Stimulated activated CD8-positive, alpha-beta memory T cell treated with anti-CD3 and anti-CD28 coated beads, Interleukin-15, amount 100 ng/mL, for 48 hours (primary cell): ENCODE results near the gene TMEM61.

Experiments
- DNase-seq, 2 donors: peaks; one replicate each; pipeline ENCODE4 v3.0.0-alpha.2; 2020; ENCODE audit warnings: low read depth in 2 of 2

TMEM61 gene

DNA sequence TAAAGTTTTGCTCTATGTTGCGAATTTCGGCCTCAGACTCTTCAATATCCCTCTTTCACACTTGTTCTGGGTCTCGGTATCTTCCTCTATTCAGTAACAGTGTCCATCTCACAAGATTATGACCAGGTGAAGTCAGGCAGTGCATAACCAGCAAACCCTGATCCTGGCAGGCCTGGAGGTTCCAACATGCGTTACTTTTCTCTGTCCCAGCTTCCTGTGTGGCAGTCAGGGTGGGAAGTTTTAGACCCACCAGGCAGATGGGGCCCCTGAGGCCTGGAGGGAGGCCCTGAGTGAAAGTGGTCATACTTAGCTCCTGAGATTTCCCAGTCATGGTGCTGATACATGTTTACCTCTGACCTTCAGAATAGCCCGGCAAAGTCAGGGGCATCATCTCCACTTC, 5.1 kb downstream of the TMEM61 start:
- no peak for DNase-seq

GRCh38 chr1:54986025-54986424, 5.6 kb downstream of the TMEM61 start:
- DNase-seq, result no peak

DNA sequence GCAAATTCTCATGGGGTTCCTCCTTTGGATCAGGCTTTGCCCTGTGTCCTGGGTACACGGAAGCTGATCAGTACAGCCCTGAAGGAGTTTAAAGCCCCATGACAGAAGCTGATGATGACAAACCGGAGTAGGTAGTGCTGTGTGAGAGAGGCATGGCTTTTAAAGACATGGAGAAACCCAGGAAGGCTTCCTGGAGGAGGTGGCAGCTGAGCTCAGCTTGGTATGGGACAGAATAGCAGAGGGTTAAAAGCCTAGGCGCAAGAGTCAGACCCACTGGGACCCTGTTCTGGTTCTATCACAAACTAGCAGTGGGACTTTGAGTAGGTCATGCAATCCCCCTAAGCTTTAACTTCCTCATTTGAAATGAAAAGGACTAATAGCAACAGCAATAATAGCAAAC, 6.1 kb downstream of the TMEM61 start:
- DNase-seq, result no peak

GRCh38 chr1:54987427-54987826, 7.0 kb downstream of the TMEM61 start:
- no peak for DNase-seq

DNA sequence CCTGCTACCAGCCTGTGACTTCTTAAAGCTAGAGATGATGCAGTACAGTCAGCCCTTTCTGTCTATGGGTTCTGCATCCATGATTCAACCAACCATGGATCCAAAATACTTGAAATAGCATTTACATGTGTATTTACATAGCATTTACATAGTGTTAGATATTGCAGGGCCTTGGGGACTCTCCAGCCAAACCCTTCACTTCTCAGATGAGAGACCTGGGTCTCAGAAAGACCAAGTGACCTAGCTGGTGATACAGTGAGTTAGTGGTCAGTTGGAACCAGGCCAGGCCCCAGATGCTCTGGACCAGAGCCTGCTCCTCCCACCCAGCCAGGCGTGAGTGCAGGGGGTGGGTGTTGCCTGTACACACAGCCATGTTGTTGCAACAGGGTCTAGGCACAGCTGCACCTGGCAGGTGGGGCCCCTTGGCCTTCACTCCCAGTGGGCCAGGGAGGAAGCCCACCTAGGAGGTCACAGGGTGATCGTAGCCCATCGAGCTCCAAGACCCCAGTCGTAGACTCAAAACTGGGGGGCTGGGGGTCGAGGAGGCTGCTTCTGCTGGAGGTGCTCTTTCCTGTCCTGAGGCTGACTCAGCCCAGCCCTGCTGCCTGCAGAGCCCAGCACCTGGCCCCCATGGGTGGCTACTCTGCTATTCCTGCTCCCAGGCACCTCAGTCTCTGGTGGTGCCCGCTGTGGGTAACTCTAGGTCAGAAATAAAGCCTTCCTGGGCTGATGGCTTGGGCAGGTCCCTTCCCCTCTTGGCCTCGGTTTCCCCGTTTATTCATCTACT, 7.7 kb downstream of the TMEM61 start:
- no peak for DNase-seq

GRCh38 chr1:54988975-54989374, 8.5 kb downstream of the TMEM61 start:
- DNase-seq, result no peak

- no peak for DNase-seq
These were observed 9.0 kb downstream of the TMEM61 start for GRCh38 chr1:54989473-54989872.

DNA sequence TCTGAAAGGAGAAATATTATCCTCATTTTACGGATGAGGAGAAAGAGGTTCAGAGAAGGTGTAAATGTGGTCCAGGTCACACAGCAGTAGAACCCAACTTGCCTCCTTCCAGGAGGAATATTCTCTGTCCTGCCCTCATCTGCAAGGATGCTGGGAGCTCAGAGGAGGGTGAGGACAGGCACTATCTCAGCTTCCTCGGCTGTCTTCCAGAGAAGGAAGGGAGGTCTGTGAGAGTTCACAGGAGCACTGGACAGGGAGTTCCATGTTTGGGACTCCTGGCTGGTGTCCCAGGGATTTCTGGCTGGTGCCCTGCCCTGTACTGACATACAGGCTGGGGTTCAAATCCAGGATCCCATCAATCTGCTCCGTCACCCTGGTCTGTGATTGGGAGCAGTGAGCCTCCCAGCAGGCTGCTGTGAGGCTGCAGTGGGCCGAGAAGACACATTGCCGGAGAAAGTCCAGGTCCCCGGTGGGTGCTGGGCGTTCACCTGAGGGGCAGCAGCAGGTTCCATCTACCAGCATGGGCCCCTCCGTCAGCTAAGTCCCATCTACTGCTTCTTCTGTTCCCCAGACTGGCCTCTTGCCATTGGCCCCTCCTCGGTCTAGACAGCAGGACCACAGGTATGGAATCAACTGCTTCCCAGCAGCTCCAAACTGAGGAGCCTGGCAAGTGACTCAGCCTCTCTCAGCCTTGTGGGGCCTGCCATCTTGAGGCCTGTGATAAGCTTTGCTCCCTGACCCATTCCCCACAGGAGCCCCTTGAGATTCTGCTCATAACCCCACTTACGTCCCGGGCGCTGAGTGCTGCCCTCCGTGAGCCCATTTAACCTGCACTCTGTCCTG, 9.8 kb downstream of the TMEM61 start:
- no peak for DNase-seq

- DNase-seq, result no peak
These were observed 10.5 kb downstream of the TMEM61 start for GRCh38 chr1:54990916-54991315.

DNA sequence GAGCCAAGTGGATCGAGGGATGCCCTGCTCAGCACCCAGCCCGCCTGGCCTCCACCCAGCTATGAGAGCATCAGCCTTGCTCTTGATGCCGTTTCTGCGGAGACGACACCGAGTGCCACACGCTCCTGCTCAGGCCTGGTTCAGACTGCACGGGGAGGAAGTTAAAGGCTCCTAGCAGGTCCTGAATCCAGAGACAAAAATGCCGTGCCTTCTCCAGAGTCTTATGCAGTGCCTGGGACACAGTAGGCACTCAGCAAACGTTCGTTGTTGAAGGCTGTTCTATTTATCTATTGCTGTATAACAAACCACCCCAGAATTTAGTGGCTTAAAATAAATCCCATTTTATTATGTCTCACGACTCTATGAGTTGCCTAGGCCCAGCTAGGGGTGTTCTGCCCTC, 11.5 kb downstream of the TMEM61 start:
- DNase-seq, result no peak

GRCh38 chr1:54993140-54993539, 12.7 kb downstream of the TMEM61 start:
- no peak for DNase-seq

DNA sequence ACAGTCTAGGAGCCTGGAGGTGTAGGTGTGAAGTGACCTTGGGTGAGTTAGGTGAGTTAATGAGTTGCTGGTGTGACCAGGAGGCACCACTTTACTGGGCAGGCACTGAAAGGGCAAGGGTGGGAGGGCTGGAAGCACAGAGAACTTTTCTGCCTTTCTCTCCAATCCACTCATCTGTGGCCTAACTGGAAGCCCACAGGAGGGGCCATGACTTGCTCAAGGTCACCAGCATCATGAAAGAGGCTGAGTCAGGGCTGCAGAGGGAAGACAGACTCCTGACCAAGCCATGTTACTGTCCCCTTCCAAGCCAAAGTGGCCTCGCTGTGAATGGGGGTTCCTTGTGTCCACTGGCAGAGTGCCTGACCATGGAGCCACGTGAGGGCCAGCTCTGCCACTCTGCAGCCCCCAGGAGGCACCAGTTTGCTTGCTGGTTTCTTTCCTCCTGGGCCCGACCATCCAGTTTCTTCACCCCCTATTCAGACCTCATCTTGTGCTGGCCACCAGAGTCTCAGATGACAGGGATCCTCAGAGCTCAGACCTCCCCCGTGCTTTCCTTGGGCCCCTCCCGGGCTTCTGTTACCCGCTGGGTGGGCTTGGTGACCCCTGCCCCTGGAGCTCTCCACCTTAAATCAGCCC, 14.0 kb downstream of the TMEM61 start:
- no peak for DNase-seq

GRCh38 chr1:54995013-54995760, 14.8 kb downstream of the TMEM61 start:
- DNase-seq, result no peak

DNA sequence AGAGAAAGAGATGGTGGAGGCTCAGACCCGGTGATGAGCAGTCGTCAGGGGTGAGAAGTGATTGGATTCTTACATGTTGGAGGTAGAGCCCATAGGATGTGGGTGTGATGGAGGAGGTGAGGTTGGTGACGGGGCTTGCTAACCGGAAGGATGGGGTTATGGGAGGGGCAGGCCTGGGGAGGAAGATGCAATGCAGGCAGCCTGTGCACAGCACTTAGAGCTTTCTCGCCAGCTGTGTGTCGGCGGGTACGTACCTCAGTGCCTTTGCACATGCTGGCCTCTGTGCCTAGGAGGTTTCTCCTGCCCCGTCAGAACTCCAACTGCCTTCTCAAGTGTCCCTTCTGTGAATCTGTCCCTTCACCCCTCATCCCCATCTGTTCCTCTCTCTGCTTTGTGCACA, 15.4 kb downstream of the TMEM61 start:
- peak in 1 of 2 donors; percentile 11 for DNase-seq

DNA sequence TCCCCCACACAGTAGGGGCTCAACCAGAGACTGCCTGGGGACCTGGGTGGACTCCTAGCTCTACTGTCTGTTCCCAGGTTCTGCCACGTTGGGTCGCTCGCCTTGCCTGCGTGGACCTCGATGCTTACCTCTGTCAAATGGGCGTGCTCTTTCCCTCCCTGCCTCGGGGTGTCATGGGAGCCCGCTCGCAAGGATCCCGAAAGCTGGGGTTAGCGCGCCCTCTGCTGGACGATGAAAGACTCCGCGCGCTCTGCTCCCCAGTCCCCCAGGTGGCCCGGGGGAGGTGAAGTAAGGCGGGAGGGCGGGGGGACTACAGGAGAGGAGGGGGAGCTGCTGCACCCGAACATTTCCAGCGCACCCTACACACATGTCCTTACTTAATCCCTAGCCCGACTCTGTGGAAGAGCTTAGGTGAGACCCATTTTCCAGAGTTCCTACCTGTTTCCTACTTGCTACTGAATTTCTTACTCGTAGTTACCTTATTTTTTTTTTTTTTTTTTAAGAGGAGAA, 16.0 kb downstream of the TMEM61 start:
- DNase-seq, result peak; percentile 62 to 73

DNA sequence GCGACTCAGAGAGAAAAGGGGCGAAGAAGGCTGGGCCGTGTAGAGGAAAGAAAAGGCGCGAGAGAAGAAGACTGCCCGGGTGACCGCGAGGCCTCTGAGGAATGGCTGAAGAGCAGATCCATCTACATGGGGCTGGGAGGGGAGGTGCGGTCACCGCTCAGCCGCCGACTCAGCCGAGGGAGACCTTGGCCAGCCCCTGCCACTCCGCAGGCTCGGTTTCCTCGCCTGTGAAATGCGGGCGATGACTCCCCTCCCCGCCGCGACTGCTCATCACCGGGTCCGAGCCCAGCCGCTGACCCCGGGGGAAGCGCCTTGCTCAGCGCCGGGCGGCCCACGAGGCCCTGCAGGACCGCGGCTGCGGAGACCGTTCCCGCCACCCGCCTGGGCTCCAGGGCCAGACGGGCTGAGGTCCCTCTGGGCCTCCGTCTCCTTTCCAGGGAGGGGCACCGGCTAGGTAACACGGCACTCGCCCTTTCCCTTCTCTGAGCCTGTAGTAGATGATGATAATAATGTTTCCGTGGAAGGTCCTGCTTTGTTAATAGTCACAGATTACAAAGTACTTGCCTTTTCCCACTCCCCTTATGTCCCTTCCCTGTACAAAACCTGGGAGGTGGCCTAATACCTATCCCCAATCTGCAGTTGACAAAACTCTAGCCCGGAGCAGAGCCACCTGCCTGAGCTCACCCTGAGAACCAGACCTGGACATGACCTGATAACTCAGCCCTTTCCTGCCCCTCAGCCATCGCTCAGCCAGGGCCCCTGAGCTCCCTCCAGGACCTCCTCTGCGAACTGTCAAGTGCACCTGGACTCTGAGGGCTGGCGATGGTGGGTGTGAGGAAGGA, 16.7 kb downstream of the TMEM61 start:
- no peak for DNase-seq

GRCh38 chr1:54997711-54997986, 17.2 kb downstream of the TMEM61 start:
- DNase-seq, result no peak

GRCh38 chr1:54998100-54998499, 17.7 kb downstream of the TMEM61 start:
- no peak for DNase-seq

- DNase-seq, result no peak
These were observed 18.2 kb downstream of the TMEM61 start, which contains the start of gene BSND for GRCh38 chr1:54998677-54999076. Gene BSND, plus strand, starts transcription at chr1:54998933. Its CDS starts 254 bp downstream, at chr1:54999187.

DNA sequence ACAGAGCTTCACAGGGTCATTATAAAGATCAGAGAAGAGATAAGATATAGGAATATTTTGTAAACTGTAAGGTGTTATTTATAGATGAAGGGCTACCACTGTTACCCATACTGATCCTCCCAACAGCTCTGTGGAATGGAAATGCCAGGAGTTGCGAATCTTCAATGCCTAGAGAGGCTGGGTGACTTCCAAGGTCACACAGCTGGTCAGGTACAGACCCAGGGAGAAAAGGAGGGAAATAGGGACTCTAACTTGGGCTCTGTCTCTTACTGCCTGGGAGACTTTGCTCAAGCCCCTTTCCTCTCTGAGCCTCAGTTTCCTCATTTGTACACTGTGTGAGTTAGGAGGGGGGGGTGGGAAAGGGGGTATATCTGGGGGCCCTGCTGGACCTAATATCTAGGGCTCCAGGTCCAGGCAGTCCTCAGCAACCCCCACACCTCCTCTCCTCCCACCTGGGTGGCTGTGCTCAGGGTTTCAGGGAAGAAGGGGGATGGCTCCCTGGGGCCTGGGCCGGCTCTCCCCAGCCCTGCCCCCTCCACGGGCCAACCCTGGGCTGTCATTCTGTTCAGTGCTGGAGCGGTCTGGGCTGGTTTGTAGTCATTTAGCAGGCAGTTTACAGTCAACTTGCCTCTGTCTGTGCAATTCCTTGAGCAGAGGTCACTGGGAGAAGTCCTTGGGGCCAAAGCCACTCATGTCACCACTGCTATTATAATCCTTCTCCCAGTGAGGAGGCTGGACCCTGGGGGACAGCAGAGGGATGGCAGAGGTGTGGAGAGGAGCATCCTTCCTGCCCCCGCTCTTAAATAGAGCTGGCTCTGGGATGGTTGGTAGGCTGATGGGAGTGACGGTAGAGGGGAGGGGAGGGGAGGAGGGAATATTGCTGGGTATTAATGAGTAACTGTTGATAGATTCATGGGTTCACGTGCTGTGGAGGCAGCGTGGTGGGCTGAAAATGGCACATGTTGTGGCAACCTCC, 20.0 kb downstream of the TMEM61 start:
- DNase-seq, result no peak
